BLaER1 treated with 17β-estradiol and CSF1 and Interleukin-3, amounts not matched to agents 10 nM and 100 nM (cell line): ENCODE results near the gene IRF6.

Experiments used
- H3K27ac ChIP-seq, 11 experiments: shearing (Covaris generic); formaldehyde crosslinking; 2 replicates each; pipeline ENCODE4 v1.8.1; 2022
- H3K27me3 ChIP-seq, 11 experiments: shearing (Covaris generic); formaldehyde crosslinking; 2 replicates each; pipeline ENCODE4 v1.8.1; 2022
- H3K36me3 ChIP-seq, 11 experiments: shearing (Covaris generic); formaldehyde crosslinking; 2 replicates each; pipeline ENCODE4 v1.8.1; 2022
- H3K4me1 ChIP-seq, 10 experiments: shearing (Covaris generic); formaldehyde crosslinking; 2 replicates each; pipeline ENCODE4 v1.8.1; 2022
- H3K4me2 ChIP-seq, 11 experiments: shearing (Covaris generic); formaldehyde crosslinking; 2 replicates each; pipeline ENCODE4 v1.8.1; 2022
- H3K4me3 ChIP-seq, 10 experiments: shearing (Covaris generic); formaldehyde crosslinking; 2 replicates each; pipeline ENCODE4 v1.8.1; 2022
- H3K9ac ChIP-seq, 11 experiments: shearing (Covaris generic); formaldehyde crosslinking; 2 replicates each; pipeline ENCODE4 v1.8.1; 2022
- H3K9me3 ChIP-seq, 11 experiments: shearing (Covaris generic); formaldehyde crosslinking; replicated peaks in 1 of 11; 2 replicates each; pipeline ENCODE4 v1.8.1; 2022
- H4K20me1 ChIP-seq, 11 experiments: shearing (Covaris generic); formaldehyde crosslinking; 2 replicates each; pipeline ENCODE4 v1.8.1; 2022
- Cebpa-rat ChIP-seq, 11 experiments: shearing (Covaris generic); IDR thresholded peaks; 2 replicates each; pipeline ENCODE4 v1.8.1; 2022

IRF6 gene

DNA sequence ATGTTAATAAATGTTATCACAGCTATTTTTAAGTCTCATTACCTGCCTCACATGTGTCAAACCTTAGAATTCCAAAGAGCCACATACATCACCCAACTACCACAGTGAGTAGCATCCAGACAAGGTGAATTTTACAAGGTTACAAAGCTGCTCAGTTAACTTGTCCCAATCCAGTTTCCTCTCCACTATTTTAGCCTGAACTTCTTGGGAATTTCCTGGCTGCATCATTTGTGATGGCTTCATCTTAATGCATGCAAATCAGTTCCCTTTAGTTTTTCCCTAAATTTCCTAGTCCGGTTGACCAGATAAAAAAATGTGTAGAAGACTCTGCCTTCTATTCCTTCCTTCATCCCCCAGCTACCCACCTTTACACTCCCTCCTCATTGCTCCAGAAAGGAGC lies 50.7 kb downstream of the IRF6 start:
- H3K4me1 ChIP-seq, result peaks cover 51 to 88% (median 73%) of the 10 kb centered on the region in 10 experiments

DNA sequence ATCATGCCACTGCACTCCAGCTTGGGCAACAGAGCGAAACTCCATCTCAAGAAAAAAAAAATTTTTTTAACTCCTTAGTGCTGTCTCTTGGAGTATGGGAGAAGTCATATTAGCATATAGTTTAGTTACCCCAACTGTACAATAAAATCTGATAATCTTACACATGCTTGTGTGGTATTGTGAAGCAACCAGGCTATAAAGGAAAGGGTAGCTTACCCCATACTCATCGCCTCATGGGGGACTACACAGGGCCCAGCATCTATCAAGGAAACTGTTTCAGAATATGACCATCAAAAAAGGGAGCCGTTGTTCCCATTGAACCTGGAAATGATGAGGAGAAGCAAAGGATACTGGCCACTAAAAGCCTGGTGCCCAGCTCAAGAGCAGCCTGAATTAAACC lies 53.1 kb downstream of the IRF6 start:
- Histone ChIP-seq H3K27ac (no peak overlapping the region), H3K9ac (no peak overlapping the region), H3K36me3 (no peaks in the 10 kb centered on the region), H3K4me3 (no peak overlapping the region), H3K9me3 (no peaks in the 10 kb centered on the region), H4K20me1 (no peaks in the 10 kb centered on the region), H3K4me1 (peaks cover 41 to 79% (median 57%) of the 10 kb centered on the region in 10 experiments), H3K4me2 (peak overlapping the region in 5 of 11 experiments; percentile 2 to 67 (median 57); a peak in 5 of 22 replicates), H3K27me3 (no peaks in the 10 kb centered on the region)
- no peak for TF ChIP-seq Cebpa-rat (IDR thresholded peaks at IDR 0.05)

More for the DNA sequence above, 50.7 kb downstream of the IRF6 start:
- H3K36me3 ChIP-seq, result peaks cover 0 to 21% (median 14%) of the 10 kb centered on the region in 11 experiments; a peak in 16 of 22 replicates
- no peaks in the 10 kb centered on the region for H3K27me3 ChIP-seq
- H3K27ac ChIP-seq, result peak overlapping the region in 10 of 11 experiments; percentile 72 to 94 (median 86); a peak in 20 of 22 replicates
- H3K9ac ChIP-seq, result peak overlapping the region in 7 of 11 experiments; percentile 67 to 85 (median 74); a peak in 13 of 22 replicates
- H3K9me3 ChIP-seq, result no peaks in the 10 kb centered on the region
- TF ChIP-seq Cebpa-rat (IDR thresholded peaks at IDR 0.05), result no peak
- H4K20me1 ChIP-seq, result 0 out of 22 replicates have a peak, but pooled peaks cover 0 to 11% (median 0%) of the 10 kb centered on the region in 11 experiments
- peak overlapping the region in 6 of 10 experiments; percentile 53 to 77 (median 66); a peak in 7 of 20 replicates for H3K4me3 ChIP-seq
- H3K4me2 ChIP-seq, result peak overlapping the region; percentile 80 to 99 (median 95)

DNA sequence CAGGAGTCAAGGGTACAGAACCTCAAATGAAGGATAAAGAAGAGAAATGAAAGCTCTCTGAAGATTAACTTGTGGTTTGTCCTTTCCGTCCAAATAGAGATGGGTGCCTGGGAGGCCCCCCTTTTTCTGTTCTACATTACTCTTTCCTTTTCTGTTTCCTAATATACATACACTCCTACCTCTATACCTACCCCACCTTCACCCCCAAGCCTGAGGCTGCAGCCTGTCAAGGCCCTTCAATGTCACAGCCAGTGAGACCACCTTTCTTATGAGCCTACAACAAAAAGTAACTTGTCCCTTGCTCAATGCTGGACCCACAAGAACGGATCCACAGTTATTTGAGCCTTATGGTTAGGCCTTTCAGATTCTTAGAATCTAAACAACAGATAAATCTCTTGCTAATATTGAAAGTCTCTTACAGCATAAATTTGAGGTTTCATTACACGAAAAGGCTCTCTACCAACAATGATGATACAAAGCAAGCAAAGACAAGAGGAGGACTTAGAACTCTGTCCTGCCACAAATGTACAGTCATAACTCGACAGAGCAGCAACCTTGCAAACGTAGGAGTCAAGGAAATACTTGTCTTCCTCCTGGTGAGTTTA lies 54.2 kb downstream of the IRF6 start:
- Histone ChIP-seq H3K4me3 (no peak overlapping the region), H3K9me3 (peaks cover 0 to 4% (median 0%) of the 10 kb centered on the region in 11 experiments; a peak in 1 of 22 replicates), H3K9ac (no peak overlapping the region), H3K27me3 (no peaks in the 10 kb centered on the region), H4K20me1 (no peaks in the 10 kb centered on the region), H3K4me1 (peaks cover 31 to 68% (median 46%) of the 10 kb centered on the region in 10 experiments), H3K27ac (peak overlapping the region in 2 of 11 experiments; percentile 1 to 19; a peak in 2 of 22 replicates), H3K4me2 (peak overlapping the region; percentile 31 to 67 (median 53)), H3K36me3 (no peaks in the 10 kb centered on the region)
- no peak for TF ChIP-seq Cebpa-rat (IDR thresholded peaks at IDR 0.05)

DNA sequence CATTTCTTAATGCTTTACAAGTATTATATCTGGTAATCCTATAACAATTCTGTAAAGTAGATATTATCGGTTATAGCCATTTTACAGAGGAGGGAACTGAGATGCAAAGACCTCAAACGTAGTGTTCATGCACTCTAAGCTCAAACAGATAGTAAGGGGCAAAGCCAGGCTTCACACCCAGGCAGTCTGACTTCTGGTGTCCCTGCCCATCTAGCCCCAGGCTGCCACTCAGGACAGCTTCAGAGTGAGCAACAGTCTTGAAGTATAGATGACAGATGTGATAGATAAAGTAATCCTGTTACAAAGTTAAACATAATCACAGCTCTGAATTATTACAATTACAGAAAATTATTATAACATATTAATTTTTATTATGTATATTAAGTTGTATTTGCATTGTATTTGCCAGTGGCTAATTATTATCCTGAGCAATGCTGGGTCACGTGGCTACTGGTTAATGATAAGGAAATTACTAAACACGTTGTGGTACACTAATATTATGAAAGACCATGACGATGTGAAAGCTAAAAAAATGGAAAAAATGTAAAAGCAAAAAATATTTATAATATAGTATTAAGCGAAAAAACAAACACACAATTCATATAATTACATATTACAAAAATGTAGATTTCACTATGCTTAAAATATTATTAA lies 56.1 kb downstream of the IRF6 start:
- Histone ChIP-seq H4K20me1 (no peaks in the 10 kb centered on the region), H3K4me2 (no peak overlapping the region), H3K27me3 (no peaks in the 10 kb centered on the region), H3K9ac (no peak overlapping the region), H3K4me3 (no peak overlapping the region), H3K27ac (no peak overlapping the region), H3K36me3 (no peaks in the 10 kb centered on the region), H3K9me3 (peaks cover 0 to 4% (median 0%) of the 10 kb centered on the region in 11 experiments; a peak in 1 of 22 replicates), H3K4me1 (peaks cover 11 to 54% (median 28%) of the 10 kb centered on the region in 10 experiments)
- TF ChIP-seq Cebpa-rat (IDR thresholded peaks at IDR 0.05), result no peak

DNA sequence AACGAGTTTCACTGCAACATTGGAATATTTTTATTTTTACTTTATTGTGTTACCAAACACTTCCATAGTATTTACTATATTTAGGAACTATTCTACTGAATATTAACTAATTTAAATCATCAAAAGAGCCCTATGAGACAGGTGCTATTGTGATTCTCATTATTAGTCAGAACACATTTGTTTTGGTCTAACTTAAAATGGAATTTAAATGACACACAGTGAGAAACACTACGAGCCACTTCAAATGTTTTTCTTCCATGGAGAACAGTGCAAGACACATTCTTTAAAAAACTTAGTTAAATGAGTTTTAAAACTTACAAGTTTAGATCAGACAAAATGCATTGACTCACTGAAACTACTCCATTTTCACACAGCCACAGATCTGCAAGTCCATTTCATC lies 56.7 kb downstream of the IRF6 start:
- H3K4me3 ChIP-seq, result no peak overlapping the region
- no peak overlapping the region for H3K27ac ChIP-seq
- H3K9ac ChIP-seq, result no peak overlapping the region
- no peak overlapping the region for H3K4me2 ChIP-seq
- no peaks in the 10 kb centered on the region for H3K36me3 ChIP-seq
- no peaks in the 10 kb centered on the region for H4K20me1 ChIP-seq
- TF ChIP-seq Cebpa-rat (IDR thresholded peaks at IDR 0.05), result no peak
- no peaks in the 10 kb centered on the region for H3K27me3 ChIP-seq
- H3K4me1 ChIP-seq, result peaks cover 11 to 48% (median 26%) of the 10 kb centered on the region in 10 experiments
- peaks cover 0 to 4% (median 0%) of the 10 kb centered on the region in 11 experiments; a peak in 1 of 22 replicates for H3K9me3 ChIP-seq

DNA sequence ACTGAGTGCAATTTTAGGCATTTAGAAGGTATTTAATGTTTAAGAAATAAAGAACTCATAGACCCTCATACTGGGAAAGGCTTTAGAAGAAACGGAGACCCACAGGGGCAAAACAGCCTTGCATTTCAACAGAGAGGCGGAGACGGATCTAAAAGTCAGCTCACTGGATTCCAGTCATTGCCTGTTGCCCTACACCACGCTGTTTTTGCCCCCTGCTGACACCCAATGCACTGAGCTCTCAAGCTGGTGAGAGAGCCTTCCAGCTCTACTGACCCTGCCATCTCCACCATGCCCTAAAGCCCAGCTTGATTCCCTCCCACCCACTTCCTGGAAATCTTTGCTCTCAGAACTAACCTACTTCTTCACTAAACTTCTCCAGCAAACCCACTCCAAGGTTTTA lies 57.3 kb downstream of the IRF6 start:
- Histone ChIP-seq H3K9me3 (peaks cover 0 to 4% (median 0%) of the 10 kb centered on the region in 11 experiments; a peak in 1 of 22 replicates), H4K20me1 (no peaks in the 10 kb centered on the region), H3K27ac (no peak overlapping the region), H3K4me1 (peaks cover 11 to 48% (median 26%) of the 10 kb centered on the region in 10 experiments), H3K4me3 (no peak overlapping the region), H3K9ac (no peak overlapping the region), H3K4me2 (peak overlapping the region in 3 of 11 experiments; percentile 40 to 52 (median 43); a peak in 6 of 22 replicates), H3K27me3 (no peaks in the 10 kb centered on the region), H3K36me3 (no peaks in the 10 kb centered on the region)
- no peak for TF ChIP-seq Cebpa-rat (IDR thresholded peaks at IDR 0.05)

DNA sequence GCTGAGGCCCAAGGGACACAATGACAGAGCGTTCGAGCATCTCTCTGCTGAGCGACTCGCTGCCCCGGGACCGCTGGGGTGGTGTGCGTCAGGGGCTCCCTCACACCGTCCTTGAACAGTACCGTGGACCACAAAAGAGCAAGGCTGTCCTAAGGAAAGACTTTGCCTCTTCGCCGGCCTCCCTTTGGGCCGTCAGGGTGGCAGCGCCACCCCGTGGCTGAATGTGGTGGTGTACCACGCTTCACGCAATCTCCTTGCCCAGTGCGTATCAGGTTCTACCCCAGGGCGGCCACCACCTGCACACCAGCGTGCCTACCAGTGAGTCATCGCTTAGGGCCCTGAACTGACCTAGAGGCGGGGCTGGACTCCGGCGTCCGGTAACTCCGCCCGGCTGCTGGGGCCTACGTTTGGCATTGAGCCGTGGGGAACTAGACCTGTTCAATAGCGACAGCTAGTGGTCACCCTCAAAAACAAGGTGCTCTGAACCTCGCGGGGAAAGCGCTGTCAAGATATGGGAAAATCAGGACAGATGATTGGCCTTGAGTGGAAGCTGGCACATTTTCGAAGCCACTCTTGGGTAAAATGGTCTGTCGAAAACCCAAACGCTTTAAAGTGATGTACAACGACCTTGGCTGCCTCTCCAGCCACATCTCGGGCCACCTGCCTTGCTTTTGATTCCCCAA lies 58.2 kb downstream of the IRF6 start:
- Histone ChIP-seq H3K9ac (no peak overlapping the region), H3K4me3 (no peak overlapping the region), H3K4me1 (peaks cover 11 to 54% (median 28%) of the 10 kb centered on the region in 10 experiments), H3K4me2 (peak overlapping the region in 8 of 11 experiments; percentile 3 to 52 (median 30); a peak in 10 of 22 replicates), H3K36me3 (no peaks in the 10 kb centered on the region), H3K27ac (no peak overlapping the region), H4K20me1 (no peaks in the 10 kb centered on the region), H3K9me3 (peaks cover 0 to 4% (median 0%) of the 10 kb centered on the region in 11 experiments; a peak in 1 of 22 replicates), H3K27me3 (no peaks in the 10 kb centered on the region)
- TF ChIP-seq Cebpa-rat (IDR thresholded peaks at IDR 0.05), result no peak

DNA sequence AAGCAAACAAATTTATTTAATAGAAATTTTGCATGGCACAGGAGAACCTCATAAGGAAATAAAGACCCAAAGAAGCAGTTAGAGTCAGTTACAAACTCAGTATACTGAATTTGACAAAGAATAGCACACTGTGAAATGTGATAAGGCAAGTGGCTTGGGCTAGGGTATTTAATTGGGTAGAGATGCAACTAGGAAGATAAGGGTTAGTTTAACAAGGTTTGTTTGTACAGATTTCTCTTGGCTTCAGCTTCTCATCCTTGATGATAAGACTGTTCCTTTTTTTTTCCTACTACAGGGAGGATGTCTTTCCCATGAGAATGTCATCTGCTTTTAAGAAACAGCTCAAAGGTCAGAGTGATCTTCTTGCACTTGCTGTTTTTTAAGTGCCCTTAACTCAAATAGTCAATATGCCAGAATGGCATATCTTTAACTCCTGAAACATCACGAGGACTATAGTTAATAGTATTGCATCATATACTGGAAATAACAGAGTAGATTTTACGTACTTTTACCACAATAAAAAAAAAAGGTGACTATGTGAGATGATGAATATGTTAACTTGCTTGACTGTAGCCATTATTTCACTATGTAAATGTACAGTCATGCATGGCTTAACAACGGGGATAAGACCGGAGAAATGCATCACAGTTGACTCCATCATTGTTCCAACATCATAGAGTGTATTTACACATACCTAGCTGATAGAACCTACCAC lies 59.3 kb downstream of the IRF6 start:
- Histone ChIP-seq H3K9ac (no peak overlapping the region), H3K27ac (no peak overlapping the region), H3K36me3 (no peaks in the 10 kb centered on the region), H3K27me3 (no peaks in the 10 kb centered on the region), H4K20me1 (no peaks in the 10 kb centered on the region), H3K4me3 (no peak overlapping the region), H3K4me1 (peaks cover 7 to 56% (median 18%) of the 10 kb centered on the region in 10 experiments), H3K4me2 (0 out of 22 replicates have a peak overlapping the region, but pooled peaks of 1 of the 11 experiments have one; percentile 13), H3K9me3 (peaks cover 0 to 4% (median 0%) of the 10 kb centered on the region in 11 experiments; a peak in 1 of 22 replicates)
- TF ChIP-seq Cebpa-rat (IDR thresholded peaks at IDR 0.05), result peak in 2 of 11 experiments; percentile 12 to 52; a peak in 2 of 22 replicates
